SK-N-SH treated with all-trans-retinoic acid at 6 μM for 48 hours (cell line): Measurements from ENCODE around the gene OR6X1.

Experiments used
- GLIS3 ChIP-seq: fragments of 250-450 bp; sonication (Bioruptor Pico); IDR thresholded peaks from 2 replicates; pipeline ENCODE4 v1.5.0; 2020; ENCODE audit warnings: mild to moderate bottlenecking, moderate library complexity
- PPARA ChIP-seq: fragments of 250-450 bp; sonication (Bioruptor Pico); IDR thresholded peaks from 2 replicates; pipeline ENCODE4 v1.5.0; 2020; ENCODE audit warnings: mild to moderate bottlenecking, borderline replicate concordance
- TOX ChIP-seq: fragments of 250-450 bp; sonication (Bioruptor Pico); IDR thresholded peaks from 2 replicates; pipeline ENCODE4 v1.8.0; 2021; ENCODE audit warnings: mild to moderate bottlenecking, moderate library complexity, borderline replicate concordance
- ZFP3 ChIP-seq: fragments of 250-450 bp; sonication (Bioruptor Pico); IDR thresholded peaks from 2 replicates; pipeline ENCODE4 v1.5.0; 2020; ENCODE audit warnings: mild to moderate bottlenecking, moderate library complexity

DNA sequence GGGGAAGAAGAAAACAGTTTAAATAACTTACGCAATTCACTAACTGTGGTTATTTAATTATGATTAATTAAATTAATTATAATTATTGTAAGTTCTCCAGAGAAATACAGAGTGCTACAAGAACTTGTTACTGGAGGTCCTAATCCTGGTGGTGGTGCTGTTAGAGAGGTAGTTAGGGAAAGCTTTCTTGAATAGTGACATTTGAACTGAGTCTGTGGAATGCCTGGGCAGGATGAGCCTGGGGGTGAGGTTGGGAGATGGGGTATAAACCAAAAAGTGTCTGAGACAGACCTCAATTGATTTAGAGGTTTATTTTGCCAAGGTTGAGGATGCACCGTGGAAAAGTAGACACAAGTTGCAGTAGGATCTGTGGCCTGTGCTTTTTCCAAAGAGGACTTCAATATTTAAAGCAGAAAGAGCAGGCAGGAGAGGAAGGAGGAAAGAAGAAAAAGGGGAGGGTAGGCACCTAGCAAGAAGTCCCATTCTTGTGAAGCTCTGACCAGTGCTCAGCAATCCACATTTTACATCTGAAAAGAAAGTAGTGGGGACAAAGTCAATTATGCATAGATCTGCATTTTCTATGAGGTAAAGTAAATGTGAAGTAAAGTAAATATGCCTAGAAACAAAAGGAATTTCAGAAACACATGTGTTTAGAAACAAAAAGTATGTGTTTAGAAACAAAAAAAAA, 8.4 kb downstream of the OR6X1 start:
- TF ChIP-seq PPARA (CRISPR knock-in tag): no peak
- no peak for TF ChIP-seq ZFP3 (CRISPR knock-in tag)
- no peak for TF ChIP-seq GLIS3 (CRISPR knock-in tag)
- no peak for TF ChIP-seq TOX
